Effector memory CD8-positive, alpha-beta T cell (primary cell): ENCODE measurements around the gene ZDHHC1.

Experiments used
- ATAC-seq: fragments of 150-1000 bp; cut with Tn5 transposase; replicated peaks from 2 replicates; pipeline ENCODE4 v1.10.0; 2021; ENCODE audit warnings: mild to moderate bottlenecking, moderate library complexity
- DNase-seq, 3 experiments: peaks; one replicate each; pipeline ENCODE4 v3.0.0; 2021
- H3K27ac Mint-ChIP-seq, 2 donors: one replicate each; pipeline ENCODE4 v1.8.0; 2022; ENCODE audit warnings: mild to moderate bottlenecking in 2 of 2, mixed read lengths in 2 of 2, moderate library complexity in 2 of 2
- H3K27me3 Mint-ChIP-seq, 2 donors: one replicate each; pipeline ENCODE4 v1.8.0; 2022; ENCODE audit warnings: mixed read lengths in 2 of 2
- H3K36me3 Mint-ChIP-seq: one replicate; pipeline ENCODE4 v1.8.0; 2022; ENCODE audit warnings: mild to moderate bottlenecking, moderate library complexity, mixed read lengths; ENCODE audit not compliant: insufficient read depth
- H3K4me1 Mint-ChIP-seq, 2 donors: one replicate each; pipeline ENCODE4 v1.8.0; 2022; ENCODE audit warnings: low read depth in 2 of 2, mixed read lengths in 2 of 2
- H3K4me3 Mint-ChIP-seq, 2 donors: one replicate each; pipeline ENCODE4 v1.8.0; 2022; ENCODE audit warnings: mild to moderate bottlenecking in 2 of 2, mixed read lengths in 2 of 2, moderate library complexity in 2 of 2
- H3K9me3 Mint-ChIP-seq, 2 donors: one replicate each; pipeline ENCODE4 v1.8.0; 2022; ENCODE audit warnings: mixed read lengths in 2 of 2

ZDHHC1 gene

GRCh38 chr16:67407176-67407787 lies 9.0 kb downstream of the ZDHHC1 start:
- no peaks in the 10 kb centered on the region for H3K4me1 Mint-ChIP-seq
- no peaks in the 10 kb centered on the region for H3K9me3 Mint-ChIP-seq
- no peak for DNase-seq
- ATAC-seq = no peak
- no peak overlapping the region for H3K4me3 Mint-ChIP-seq
- no peak overlapping the region for H3K27ac Mint-ChIP-seq
- peaks cover 4 to 44% of the 10 kb centered on the region in 2 donors for H3K27me3 Mint-ChIP-seq
- H3K36me3 Mint-ChIP-seq = no peaks in the 10 kb centered on the region

GRCh38 chr16:67406111-67406971 lies 9.9 kb downstream of the ZDHHC1 start:
- Mint-ChIP-seq H3K9me3 (no peaks in the 10 kb centered on the region), H3K27ac (no peak overlapping the region), H3K27me3 (peaks cover 4 to 53% of the 10 kb centered on the region in 2 donors), H3K4me3 (no peak overlapping the region), H3K36me3 (no peaks in the 10 kb centered on the region), H3K4me1 (no peaks in the 10 kb centered on the region)
- DNase-seq = no peak
- no peak for ATAC-seq

GRCh38 chr16:67405336-67405735 lies 10.9 kb downstream of the ZDHHC1 start:
- Mint-ChIP-seq H3K27ac (no peak overlapping the region), H3K4me3 (no peak overlapping the region), H3K27me3 (peaks cover 4 to 53% of the 10 kb centered on the region in 2 donors), H3K9me3 (no peaks in the 10 kb centered on the region), H3K36me3 (no peaks in the 10 kb centered on the region), H3K4me1 (no peaks in the 10 kb centered on the region)
- ATAC-seq = no peak
- DNase-seq = no peak

GRCh38 chr16:67404740-67405226 lies 11.5 kb downstream of the ZDHHC1 start:
- H3K4me3 Mint-ChIP-seq = no peak overlapping the region
- no peak for DNase-seq
- H3K4me1 Mint-ChIP-seq = no peaks in the 10 kb centered on the region
- no peak for ATAC-seq
- no peak overlapping the region for H3K27ac Mint-ChIP-seq
- H3K9me3 Mint-ChIP-seq = no peaks in the 10 kb centered on the region
- H3K36me3 Mint-ChIP-seq = no peaks in the 10 kb centered on the region
- H3K27me3 Mint-ChIP-seq = peaks cover 4 to 49% of the 10 kb centered on the region in 2 donors

- H3K4me1 Mint-ChIP-seq = no peaks in the 10 kb centered on the region
- H3K9me3 Mint-ChIP-seq = no peaks in the 10 kb centered on the region
- H3K4me3 Mint-ChIP-seq = no peak overlapping the region
- DNase-seq = no peak
- ATAC-seq = no peak
- no peak overlapping the region for H3K27ac Mint-ChIP-seq
- H3K36me3 Mint-ChIP-seq = no peaks in the 10 kb centered on the region
- peaks cover 0 to 42% of the 10 kb centered on the region in 2 donors for H3K27me3 Mint-ChIP-seq
Measured at GRCh38 chr16:67403976-67404555, 12.2 kb downstream of the ZDHHC1 start.

GRCh38 chr16:67400901-67401300 lies 15.4 kb downstream of the ZDHHC1 start:
- Mint-ChIP-seq H3K4me3 (no peak overlapping the region), H3K36me3 (no peaks in the 10 kb centered on the region), H3K27me3 (peaks cover 7 to 51% of the 10 kb centered on the region in 2 donors), H3K27ac (no peak overlapping the region), H3K9me3 (no peaks in the 10 kb centered on the region), H3K4me1 (no peaks in the 10 kb centered on the region)
- DNase-seq (no peak), ATAC-seq (no peak)

GRCh38 chr16:67399749-67400704 lies 16.2 kb downstream of the ZDHHC1 start:
- peaks cover 15 to 60% of the 10 kb centered on the region in 2 donors for H3K27me3 Mint-ChIP-seq
- no peak overlapping the region for H3K27ac Mint-ChIP-seq
- DNase-seq (no peak), ATAC-seq (no peak)
- no peaks in the 10 kb centered on the region for H3K4me1 Mint-ChIP-seq
- H3K9me3 Mint-ChIP-seq = no peaks in the 10 kb centered on the region
- no peak overlapping the region for H3K4me3 Mint-ChIP-seq
- H3K36me3 Mint-ChIP-seq = no peaks in the 10 kb centered on the region

GRCh38 chr16:67399218-67399733 lies 17.0 kb downstream of the ZDHHC1 start:
- Mint-ChIP-seq H3K4me1 (peaks cover under 1% of the 10 kb centered on the region in 2 donors), H3K36me3 (no peaks in the 10 kb centered on the region), H3K27me3 (peaks cover 16 to 67% of the 10 kb centered on the region in 2 donors), H3K4me3 (no peak overlapping the region), H3K27ac (no peak overlapping the region), H3K9me3 (no peaks in the 10 kb centered on the region)
- DNase-seq = peak; percentile 33 to 38 (median 37)
- peak; percentile 70 for ATAC-seq

GRCh38 chr16:67398546-67399217 lies 17.6 kb downstream of the ZDHHC1 start:
- Mint-ChIP-seq H3K9me3 (no peaks in the 10 kb centered on the region), H3K27me3 (peaks cover 22 to 67% of the 10 kb centered on the region in 2 donors), H3K4me3 (no peak overlapping the region), H3K4me1 (peaks cover 5 to 7% of the 10 kb centered on the region in 2 donors), H3K36me3 (no peaks in the 10 kb centered on the region), H3K27ac (no peak overlapping the region)
- DNase-seq (no peak), ATAC-seq (no peak)

GRCh38 chr16:67397812-67398545 lies 18.3 kb downstream of the ZDHHC1 start:
- Mint-ChIP-seq H3K36me3 (no peaks in the 10 kb centered on the region), H3K27ac (no peak overlapping the region), H3K4me3 (no peak overlapping the region), H3K27me3 (peaks cover 25 to 67% of the 10 kb centered on the region in 2 donors), H3K9me3 (no peaks in the 10 kb centered on the region), H3K4me1 (peaks cover 5 to 9% of the 10 kb centered on the region in 2 donors)
- ATAC-seq (no peak), DNase-seq (no peak)

- Mint-ChIP-seq H3K4me1 (peaks cover 5 to 9% of the 10 kb centered on the region in 2 donors), H3K27me3 (peaks cover 31 to 67% of the 10 kb centered on the region in 2 donors), H3K27ac (no peak overlapping the region), H3K36me3 (no peaks in the 10 kb centered on the region), H3K9me3 (no peaks in the 10 kb centered on the region), H3K4me3 (no peak overlapping the region)
- no peak for ATAC-seq
- no peak for DNase-seq
Measured at GRCh38 chr16:67397036-67397801, 19.1 kb downstream of the ZDHHC1 start.
